Liver (tissue), 3 donors: Measurements from ENCODE around the gene TNFSF10.

Experiments
- EGR1 ChIP-seq, 2 donors: IDR thresholded peaks; 2 replicates each; pipeline ENCODE4 v1.6.1; 2016 to 2018; ENCODE audit warnings: antibody characterized with exemption in 2 of 2, low read depth in 2 of 2
- MAX ChIP-seq: IDR thresholded peaks from 2 replicates; pipeline ENCODE4 v1.6.1; 2016; ENCODE audit warnings: antibody characterized with exemption
- YY1 ChIP-seq: IDR thresholded peaks from 2 replicates; pipeline ENCODE4 v1.6.1; 2016; ENCODE audit warnings: antibody characterized with exemption, mild to moderate bottlenecking
- TF ChIP-seq, protein P1 (sequence below): fragments of 150-350 bp; IDR thresholded peaks from 2 replicates; pipeline ENCODE4 v1.5.1; 2017; ENCODE audit warnings: improper control_type of control experiment, low read depth, low read length; ENCODE audit not compliant: missing input control
- donor health status: healthy.
- donor health status: healthy.

DNA sequence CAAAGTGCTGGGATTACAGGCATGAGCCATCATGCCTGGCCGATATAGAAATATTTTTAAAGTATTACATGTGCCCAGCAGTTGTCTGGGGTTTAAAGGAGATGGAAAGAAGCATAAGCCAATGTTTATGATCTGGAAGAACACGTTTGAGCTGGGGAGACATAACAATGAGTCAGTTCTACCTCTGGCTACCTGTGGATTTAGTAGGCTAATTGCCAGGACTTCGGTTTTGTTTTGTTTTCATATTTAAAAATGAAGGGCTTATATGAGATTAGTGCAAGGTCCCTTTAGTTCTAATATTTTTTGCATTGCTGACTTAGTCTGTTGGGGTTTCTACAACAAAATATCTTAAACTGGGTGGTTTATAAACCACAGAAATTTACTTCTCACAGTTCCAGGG lies 22.9 kb upstream of the TNFSF10 start:
- TF ChIP-seq MAX (no peak), YY1 (no peak), EGR1 (IDR thresholded peaks at IDR 0.05; ENCODE audit: low read depth in 2 of 2) (no peak)
- TF ChIP-seq, protein P1, sequence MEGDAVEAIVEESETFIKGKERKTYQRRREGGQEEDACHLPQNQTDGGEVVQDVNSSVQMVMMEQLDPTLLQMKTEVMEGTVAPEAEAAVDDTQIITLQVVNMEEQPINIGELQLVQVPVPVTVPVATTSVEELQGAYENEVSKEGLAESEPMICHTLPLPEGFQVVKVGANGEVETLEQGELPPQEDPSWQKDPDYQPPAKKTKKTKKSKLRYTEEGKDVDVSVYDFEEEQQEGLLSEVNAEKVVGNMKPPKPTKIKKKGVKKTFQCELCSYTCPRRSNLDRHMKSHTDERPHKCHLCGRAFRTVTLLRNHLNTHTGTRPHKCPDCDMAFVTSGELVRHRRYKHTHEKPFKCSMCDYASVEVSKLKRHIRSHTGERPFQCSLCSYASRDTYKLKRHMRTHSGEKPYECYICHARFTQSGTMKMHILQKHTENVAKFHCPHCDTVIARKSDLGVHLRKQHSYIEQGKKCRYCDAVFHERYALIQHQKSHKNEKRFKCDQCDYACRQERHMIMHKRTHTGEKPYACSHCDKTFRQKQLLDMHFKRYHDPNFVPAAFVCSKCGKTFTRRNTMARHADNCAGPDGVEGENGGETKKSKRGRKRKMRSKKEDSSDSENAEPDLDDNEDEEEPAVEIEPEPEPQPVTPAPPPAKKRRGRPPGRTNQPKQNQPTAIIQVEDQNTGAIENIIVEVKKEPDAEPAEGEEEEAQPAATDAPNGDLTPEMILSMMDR = no peak
